Stimulated activated CD4-positive, alpha-beta T cell treated with anti-CD3 and anti-CD28 coated beads, Interleukin-12 subunit alpha, Interleukin-12 subunit beta, amount 100 ng/mL, for 48 hours (primary cell): Measurements from ENCODE around the gene PCSK9.
A peak's percentile ranks its signal among the peaks of the same experiment; 100 is the strongest.
"Not testable (repeated sequence)": the region's sequence is repeated elsewhere in the genome, so short reads cannot be mapped to it uniquely, and the experiment has no call there.

Source experiments
- DNase-seq, 3 donors: peaks; one replicate each; pipeline ENCODE4 v3.0.0-alpha.2; 2020; ENCODE audit warnings: low read depth in 2 of 3, low spot score in 1 of 3

The PCSK9 gene

DNA sequence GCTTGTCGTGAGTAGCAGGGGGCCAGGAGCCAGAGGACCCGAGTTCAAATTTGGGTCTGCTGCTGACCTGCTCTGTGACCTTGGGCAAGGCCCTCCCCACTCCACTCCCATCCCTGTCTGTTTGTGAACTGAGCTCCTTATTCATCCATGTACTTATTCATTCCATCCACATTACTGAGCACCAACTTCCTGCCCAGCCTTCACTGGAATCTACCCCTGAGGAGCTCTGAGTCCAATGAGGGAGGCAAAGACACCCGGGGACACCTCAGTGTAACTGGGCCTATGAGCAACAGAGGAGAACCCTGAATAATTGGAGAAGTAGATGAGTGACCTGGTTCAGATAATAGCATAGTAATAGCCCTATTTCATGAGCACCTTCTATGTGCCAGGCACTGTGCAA lies 31.7 kb upstream of the PCSK9 start:
- DNase-seq: no peak

DNA sequence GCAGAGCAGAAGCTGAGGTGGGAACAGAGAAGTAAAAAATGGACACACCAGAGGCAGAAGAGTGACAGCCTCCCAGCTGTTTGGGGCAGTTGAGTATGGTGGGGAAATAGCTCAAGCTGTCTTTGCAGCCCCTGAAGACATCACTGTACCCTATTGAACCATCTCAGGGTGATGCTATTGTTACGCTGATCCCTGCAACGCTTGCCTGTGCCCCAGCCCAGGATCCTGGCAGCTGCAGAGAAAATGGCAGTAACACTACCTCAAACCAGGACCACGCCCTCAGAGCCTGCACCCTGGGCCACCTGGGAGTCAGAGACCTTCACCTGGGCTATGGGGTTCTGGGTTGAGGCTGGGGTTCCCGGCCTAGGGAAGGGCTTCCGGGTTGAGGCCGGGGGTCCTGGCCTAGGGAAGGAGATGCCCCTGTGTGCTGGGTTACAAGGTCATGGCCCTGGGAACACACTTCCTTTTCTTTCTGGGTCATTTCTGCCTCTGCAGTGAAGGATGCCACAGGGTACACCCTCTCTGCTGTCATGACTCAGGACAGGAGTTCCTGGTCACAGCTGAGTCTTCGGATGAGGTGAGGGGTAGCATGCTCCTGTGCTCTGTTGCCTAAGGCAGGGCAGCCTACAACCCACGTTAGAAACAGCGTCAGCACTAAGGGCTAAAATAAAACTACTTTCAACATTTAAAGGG lies 29.0 kb upstream of the PCSK9 start:
- no peak for DNase-seq

DNA sequence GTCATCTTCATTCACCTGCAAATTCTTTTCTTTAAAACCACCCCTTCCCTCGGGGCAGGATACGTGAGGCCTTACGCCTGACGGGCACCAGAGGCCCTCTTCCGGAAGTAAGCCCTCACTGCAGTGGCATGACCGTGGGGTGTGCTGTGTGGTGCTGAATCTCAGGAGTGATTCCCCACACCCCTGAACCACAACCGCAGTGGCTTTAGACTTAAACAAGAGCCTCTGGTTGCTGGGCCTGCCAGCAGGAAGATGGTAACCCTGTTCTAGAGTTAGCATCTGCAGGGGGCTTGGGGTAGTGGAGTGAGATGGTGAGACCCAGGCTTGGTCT lies 28.5 kb upstream of the PCSK9 start:
- DNase-seq: no peak

DNA sequence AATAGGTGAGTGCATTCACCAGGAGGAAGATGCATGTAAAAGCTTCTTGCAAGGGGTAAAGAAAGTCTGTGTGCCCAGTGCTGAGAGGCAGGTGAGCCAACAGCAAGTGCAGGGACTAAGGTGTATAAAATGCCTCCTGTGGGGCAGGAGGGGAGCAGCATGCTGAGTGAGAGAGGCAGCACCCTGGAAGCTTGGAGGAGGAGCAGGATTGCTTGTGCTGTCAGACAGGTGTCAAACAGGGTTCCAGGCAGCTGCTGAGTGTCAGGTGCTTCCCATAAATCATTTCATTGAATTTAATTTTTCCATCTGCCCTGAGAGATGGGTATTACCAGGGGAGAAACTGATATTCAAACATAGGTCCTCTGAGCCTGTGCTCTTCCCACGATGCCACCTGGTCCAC lies 26.7 kb upstream of the PCSK9 start:
- DNase-seq: no peak

DNA sequence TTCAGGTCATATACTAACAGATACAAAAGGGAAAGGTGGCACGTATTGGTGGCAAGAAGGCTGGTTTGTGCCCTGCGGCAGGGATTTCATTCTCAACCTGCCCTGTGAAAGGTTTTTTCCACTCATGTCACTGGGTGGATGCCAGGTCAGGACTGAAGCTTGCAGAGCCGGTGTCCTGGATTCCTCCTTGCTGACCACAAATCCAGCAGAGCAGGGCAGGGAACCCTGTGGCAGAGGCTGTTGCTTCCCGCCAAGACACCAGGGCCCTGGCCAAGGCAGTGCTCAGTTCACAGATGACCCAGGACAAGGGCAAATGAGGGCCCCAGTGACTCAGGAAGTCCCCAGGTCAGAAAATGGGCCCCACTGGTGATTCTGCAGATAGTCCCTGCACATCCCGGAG lies 24.2 kb upstream of the PCSK9 start:
- DNase-seq: no peak

DNA sequence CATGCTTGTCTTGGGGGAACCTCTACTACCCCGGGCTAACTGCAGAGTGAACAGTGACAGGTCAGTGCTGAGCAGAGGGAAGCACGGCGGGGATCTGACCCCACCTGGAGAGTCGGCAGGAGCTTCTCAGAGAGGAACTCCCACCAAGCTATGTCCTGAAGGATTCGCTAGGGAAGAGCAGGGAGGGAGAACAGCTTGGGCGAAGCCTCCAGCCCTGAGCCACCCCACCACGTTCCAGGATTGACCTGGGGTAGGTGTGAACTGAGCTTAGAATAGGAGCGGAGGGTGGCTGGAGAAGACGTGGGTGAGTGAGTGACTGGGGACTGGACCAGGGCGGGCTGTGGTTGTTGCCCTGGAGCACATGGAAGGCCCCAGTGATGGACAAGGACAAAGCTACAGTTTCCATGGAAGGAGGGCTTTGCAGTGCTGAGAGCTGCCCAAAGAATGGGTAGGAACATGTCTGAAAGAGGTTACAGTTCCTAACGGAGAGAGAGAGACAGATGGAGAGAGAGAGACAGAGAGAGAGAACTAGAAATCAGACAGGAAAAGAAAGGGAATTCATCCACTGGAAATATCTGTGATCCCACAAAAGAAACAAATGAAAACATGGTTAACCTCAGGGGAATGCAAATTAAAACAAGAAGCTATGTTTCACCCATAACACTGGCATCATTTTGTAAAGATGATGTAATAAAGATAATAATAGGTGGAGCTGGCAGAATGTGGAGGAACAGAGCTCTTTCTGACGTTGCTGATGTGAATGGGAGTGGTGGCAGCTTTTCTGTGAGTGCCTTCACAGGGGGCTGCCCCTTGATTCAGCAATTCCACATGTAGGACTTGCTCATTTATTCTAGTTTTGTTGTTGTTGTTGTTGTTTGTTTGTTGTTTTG lies 23.4 kb upstream of the PCSK9 start:
- no peak for DNase-seq

DNA sequence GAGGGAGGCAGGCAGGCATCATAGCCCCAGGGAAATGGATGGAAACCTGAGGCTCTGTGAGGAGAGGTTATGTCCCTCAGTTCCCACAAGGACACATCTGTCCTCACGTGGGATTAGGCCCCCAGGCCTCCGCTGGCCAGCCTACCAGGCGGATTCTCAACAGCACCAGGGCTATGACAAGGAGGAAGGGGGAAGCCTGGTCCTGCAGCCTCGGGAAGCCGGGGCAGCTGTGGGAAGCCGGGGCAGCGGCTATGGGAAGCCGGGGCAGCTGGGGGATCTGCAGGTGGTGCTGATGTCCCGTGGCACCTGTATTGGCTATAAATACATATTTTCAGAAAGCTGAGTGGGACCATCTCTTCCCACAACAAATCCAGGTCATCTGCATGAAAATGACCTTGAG lies 21.0 kb upstream of the PCSK9 start:
- no peak for DNase-seq

DNA sequence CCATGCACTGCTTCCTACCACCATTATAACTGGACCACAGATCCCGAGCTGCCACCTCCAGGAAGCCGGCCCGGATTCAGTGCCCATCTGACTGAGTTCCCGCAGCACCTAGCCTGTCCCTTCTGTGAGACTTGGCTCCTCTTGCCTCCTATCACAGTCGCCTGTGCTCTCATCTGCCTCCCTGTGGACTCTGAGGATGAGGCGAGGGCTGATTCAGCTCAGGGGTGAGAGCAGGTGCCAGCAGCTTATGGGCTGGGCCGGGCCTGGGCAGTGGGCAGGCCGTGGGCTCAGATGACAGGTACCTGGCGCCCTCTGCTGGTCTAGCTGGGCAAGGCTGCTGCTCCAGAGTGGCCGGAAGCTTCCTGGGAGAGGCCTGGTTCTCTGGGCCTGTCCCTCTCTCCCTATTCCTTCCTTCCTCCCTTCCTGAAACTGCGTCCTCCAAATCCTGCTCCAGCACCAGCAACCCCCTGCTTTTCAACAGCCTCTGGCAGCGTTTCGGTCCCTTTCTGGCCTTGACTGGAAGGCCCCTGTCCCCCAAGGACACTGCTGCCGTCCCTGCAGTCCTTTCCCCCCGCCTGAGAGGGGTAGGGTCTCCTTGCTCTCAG lies 17.3 kb upstream of the PCSK9 start:
- DNase-seq: peak; percentile 53 to 72 (median 56)

DNA sequence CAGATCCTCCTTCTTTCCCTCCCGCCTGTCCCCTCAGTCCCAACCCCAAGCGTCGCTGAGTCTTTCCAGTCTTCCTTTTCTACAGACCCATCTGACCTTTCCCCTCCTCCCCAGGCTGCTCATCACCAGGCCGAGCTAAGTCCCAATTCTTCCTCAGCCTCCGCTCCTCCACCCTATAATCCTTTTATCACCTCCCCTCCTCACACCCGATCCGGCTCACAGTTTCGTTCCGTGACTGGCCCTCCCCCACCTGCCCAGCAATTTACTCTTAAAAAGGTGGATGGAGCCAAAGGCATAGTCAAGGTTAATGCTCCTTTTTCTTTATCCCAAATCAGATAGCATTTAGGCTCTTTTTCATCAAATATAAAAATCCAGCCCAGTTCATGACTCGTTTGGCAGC lies 15.2 kb upstream of the PCSK9 start:
- not testable (repeated sequence) for DNase-seq

DNA sequence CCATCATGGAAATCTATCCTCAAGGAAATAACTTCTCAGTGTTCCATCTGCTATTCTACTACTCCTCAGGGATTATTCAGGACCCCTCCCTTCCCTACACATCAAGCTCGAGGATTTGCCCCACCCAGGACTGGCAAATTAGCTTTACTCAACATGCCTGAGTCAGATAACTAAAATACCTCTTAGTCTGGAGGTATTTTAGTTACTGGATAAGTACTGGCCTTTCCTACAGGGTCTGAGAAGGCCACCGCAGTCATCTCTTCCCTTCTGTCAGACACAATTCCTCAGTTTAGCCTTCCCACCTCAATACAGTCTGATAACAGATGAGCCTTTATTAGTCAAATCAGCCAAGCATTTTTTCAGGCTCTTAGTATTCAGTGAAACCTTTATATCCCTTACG lies 12.7 kb upstream of the PCSK9 start:
- DNase-seq: not testable (repeated sequence)

DNA sequence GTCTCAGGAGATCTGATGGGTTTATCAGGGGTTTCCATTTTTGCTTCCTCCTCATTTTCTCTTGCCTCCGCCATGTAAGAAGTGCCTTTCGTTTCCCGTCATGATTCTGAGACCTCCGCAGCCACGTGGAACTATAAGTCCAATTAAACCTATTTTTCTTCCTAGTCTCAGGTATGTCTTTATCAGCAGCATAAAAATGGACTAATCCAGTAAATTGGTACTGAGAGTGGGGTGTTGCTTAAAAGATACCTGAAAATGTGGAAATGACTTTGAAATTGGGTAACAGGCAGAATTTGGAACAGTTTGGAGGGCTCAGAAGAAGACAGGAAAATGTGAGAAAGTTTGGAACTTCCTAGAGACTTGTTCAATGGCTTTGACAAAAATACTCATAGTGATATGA lies 8.2 kb upstream of the PCSK9 start:
- not testable (repeated sequence) for DNase-seq

DNA sequence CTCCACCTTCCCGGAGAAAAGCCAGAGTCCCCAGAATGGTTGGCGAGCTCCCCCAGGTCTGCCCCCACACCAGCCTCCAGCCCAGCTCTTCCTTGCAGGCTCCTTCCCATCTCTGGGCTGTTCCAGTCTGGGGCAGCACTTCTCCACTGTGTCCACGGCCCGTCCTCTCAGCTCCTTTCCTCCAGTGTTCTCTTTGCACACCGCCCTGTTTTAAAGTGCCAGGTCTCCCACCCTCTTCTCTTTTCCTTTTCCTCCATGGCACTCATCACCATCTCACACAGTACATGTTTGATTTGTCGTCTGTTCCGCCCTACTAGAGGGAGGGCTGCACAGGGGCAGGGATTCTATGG lies 6.1 kb upstream of the PCSK9 start:
- no peak for DNase-seq

DNA sequence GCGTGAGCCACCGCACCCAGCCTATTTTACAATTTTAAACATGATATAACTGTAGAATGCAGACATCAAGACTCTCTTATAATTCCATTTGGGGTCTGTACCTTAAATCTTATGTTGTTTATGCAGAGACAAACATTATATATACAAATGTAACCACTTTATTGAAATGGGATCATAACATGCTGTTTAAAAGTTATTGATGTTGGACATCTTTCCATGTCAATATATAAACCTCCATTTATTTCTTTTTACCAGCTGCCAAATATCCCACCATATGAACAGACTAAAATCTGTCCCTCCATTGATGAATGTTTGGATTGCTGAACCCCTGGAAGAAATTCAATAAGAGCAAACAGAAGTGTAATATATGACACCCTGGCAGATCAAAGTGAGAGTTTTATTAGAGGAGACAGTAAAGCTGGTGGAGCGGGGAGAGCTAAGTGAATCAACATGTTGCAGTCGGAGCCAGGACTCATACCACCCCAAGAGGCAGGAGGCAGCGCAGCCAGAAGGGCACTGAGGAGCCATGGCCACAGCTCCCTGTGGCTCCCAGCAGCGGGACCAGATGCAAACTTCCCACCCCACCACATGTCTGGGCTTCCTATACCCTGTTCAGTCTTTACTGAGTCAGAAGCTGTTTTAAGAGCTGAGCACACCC lies 4.7 kb upstream of the PCSK9 start:
- no peak for DNase-seq

DNA sequence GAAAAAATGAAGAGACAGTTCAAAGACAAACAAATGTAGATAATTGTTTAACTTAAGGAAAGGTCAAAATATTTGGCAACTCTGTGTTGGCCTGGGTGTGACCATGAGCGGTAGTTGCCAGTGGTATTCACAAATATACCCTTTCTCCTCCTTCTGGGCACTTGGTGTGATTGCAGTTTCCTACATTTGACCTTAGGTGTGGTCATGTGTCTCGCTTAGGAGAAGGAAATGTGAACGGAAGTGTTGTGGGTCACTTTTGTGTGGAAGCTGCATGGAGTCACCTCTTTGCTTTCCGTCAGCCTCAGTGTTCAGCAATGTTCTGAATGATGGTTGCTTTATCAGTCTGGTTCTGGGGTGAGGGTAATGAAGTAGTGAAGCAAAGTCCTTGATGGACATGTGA lies 3.4 kb upstream of the PCSK9 start:
- no peak for DNase-seq

DNA sequence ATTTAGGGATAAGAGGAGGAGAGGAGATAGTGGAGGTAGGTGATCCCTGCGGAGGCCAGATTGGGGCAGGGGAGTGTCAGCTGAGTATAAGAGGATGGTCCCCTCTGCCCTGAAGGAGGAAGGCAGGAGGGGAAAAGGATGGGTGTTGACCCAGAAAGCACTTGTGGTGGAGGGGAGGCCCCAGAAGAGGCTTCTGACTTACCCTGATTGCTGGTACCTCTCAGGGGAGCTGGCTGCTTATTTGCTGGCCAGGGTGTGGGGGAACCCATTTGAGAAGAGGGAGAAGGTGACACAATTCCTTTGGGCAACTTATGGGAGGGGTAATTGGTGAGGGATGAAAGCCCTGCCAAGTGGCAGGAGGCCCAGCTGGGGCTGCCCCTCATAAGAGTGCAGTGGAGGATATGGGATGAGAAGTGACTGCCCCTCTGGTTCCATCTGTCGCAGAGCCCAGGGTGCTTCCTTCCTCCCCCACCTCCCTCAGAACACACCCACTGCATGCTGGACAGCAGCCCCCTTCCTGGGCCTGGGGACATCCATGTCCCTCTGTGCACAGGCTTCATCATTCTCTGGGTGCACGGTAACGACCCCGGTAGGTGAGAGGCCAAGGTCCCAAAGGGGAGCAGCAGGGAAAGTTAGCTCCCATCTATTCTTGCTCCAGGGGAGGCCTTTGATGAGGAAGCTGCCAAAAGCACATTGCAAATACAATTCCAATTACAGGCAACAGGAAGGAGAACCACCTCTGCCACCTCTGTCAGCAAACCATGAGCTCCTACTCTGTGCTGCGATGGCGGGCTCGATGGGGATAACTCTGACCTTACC lies 1.4 kb upstream of the PCSK9 start:
- DNase-seq: no peak

DNA sequence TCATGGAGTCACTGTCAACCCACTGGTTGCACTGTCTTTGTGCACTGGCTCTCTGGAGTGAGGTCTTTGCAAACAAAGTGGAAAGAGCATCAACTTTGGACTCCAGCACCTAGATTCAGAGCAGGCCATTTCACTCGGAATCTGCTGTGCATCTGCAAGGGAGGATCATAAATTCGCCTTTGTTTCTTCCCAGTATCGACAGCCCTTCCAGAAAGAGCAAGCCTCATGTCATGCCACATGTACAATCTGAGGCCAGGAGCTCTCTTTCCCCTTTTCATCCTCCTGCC lies 853 bp upstream of the PCSK9 start:
- no peak for DNase-seq

DNA sequence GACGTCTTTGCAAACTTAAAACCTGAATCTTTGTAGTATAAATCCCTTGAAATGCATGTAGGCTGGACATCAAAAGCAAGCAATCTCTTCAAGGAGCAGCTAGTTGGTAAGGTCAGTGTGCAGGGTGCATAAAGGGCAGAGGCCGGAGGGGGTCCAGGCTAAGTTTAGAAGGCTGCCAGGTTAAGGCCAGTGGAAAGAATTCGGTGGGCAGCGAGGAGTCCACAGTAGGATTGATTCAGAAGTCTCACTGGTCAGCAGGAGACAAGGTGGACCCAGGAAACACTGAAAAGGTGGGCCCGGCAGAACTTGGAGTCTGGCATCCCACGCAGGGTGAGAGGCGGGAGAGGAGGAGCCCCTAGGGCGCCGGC lies 390 bp upstream of the PCSK9 start:
- no peak for DNase-seq

DNA sequence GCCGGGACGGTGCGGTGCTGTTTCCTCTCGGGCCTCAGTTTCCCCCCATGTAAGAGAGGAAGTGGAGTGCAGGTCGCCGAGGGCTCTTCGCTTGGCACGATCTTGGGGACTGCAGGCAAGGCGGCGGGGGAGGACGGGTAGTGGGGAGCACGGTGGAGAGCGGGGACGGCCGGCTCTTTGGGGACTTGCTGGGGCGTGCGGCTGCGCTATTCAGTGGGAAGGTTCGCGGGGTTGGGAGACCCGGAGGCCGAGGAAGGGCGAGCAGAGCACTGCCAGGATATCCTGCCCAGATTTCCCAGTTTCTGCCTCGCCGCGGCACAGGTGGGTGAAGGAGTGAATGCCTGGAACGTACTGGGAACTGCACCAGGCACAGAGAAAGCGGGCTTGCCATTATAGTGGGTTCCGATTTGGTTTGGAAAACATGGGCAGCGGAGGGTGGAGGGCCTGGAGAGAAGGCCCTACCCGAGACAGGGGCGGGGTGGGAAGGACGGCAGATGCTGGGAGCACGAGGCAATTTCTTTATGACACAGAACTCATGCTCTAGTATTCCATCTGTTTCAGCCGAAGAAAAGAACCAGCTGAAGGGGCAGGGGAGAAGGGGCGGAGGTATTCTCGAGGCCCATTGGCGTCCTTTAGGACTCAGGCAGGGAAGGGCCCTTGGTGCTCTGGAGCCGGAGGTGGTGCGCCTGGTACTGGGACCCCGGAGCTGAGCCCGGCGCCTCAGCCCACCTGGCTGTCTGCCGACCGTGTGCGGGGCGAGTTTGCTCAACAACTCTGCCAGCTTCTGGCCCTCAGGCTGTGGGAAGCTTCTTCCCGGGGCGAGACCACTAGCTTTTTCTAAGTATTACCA lies 960 bp downstream of the PCSK9 start:
- no peak for DNase-seq

DNA sequence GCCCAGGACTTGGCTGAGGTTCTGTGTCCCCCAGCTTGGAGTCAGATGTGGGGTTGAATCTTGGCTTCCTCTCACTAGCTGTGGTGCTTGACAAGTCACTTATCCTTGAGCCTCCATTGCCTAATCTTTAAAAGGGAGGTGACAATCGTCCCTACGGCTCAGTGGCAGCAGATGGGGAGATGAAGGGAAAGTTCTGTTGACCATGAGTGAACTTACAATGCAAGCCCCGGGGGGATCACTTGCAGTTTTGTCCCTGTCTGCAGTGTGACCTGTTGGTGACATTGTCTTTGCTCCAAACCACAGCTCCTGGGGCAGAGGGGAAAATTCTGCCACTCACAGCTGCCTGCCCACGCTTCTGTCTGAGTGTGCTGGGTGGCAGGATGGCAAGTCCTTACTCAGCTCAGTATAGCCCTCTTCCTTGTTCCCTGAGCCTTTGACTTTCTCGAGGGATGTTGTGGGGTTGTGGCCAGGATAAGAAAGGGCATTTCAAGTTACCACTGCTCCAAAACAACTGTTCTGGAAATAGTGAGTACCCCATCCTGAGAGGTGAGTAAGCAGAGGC lies 1.7 kb downstream of the PCSK9 start:
- no peak for DNase-seq

DNA sequence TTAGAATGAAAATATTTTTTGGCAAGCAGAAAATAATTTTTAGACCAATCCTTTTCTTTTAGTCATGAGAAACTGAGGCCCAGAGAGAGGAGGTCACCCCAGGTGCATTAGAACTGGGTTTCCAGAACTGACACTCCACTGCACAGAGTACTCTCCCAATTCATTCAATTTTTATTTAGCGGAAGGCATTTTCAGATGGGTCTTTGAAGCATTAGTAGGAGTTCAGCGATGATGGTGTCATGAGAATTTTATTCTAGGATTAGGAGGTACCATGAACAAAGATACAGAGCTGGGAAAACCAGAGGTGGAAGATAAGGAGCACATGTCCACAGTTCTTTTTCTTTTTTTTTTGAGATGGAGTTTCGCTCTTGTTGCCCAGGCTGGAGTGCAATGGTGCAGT lies 2.3 kb downstream of the PCSK9 start:
- no peak for DNase-seq
